Kasumi-1 (cell line): ENCODE measurements around the gene NCAPG.
"Not testable (repeated sequence)": the region's sequence is repeated elsewhere in the genome, so short reads cannot be mapped to it uniquely, and the experiment has no call there.

Experiments
- DNase-seq, 2 experiments: peaks; one replicate each; lab custom pipeline; 2025; lab: John Stamatoyannopoulos, UW

Gene NCAPG

GRCh38 chr4:17797808-17798207 lies 13.0 kb upstream of the NCAPG start:
- DNase-seq: no peak

- DNase-seq: no peak
Measured at GRCh38 chr4:17805580-17806155, 5.1 kb upstream of the NCAPG start.

- no peak for DNase-seq
Measured at GRCh38 chr4:17807446-17807845, 3.3 kb upstream of the NCAPG start.

- peak in 1 of 2 experiments; percentile 24 for DNase-seq
Measured at GRCh38 chr4:17809667-17810066, 1.1 kb upstream of the NCAPG start.

GRCh38 chr4:17811078-17811603 lies 362 bp downstream of the NCAPG start:
- peak in 1 of 2 experiments; percentile 34 for DNase-seq

- DNase-seq: no peak
Measured at GRCh38 chr4:17812125-17812524, 1.3 kb downstream of the NCAPG start.

- no peak for DNase-seq
Measured at GRCh38 chr4:17812801-17813200, 2.0 kb downstream of the NCAPG start.

GRCh38 chr4:17814140-17814539 lies 3.4 kb downstream of the NCAPG start:
- peak in 1 of 2 experiments; percentile 23 for DNase-seq

GRCh38 chr4:17816142-17816541 lies 5.4 kb downstream of the NCAPG start:
- no peak for DNase-seq

GRCh38 chr4:17817027-17817426 lies 6.2 kb downstream of the NCAPG start:
- peak; percentile 82 to 86 for DNase-seq

- DNase-seq: no peak
Measured at GRCh38 chr4:17823871-17824669, 13.3 kb downstream of the NCAPG start.

- no peak for DNase-seq
Measured at GRCh38 chr4:17846266-17846665, 35.5 kb downstream of the NCAPG start.

GRCh38 chr4:17850295-17850694 lies 39.5 kb downstream of the NCAPG start:
- DNase-seq: not testable (repeated sequence)

GRCh38 chr4:17851959-17852358 lies 41.2 kb downstream of the NCAPG start:
- DNase-seq: no peak

- DNase-seq: no peak
Measured at GRCh38 chr4:17854036-17854435, 43.3 kb downstream of the NCAPG start.

GRCh38 chr4:17859793-17860406 lies 49.1 kb downstream of the NCAPG start:
- DNase-seq: no peak

GRCh38 chr4:17861906-17862305 lies 51.1 kb downstream of the NCAPG start:
- not testable (repeated sequence) for DNase-seq

GRCh38 chr4:17865866-17866363 lies 55.1 kb downstream of the NCAPG start:
- DNase-seq: no peak

GRCh38 chr4:17866810-17867209 lies 56.0 kb downstream of the NCAPG start:
- DNase-seq: no peak

GRCh38 chr4:17867276-17867675 lies 56.5 kb downstream of the NCAPG start:
- no peak for DNase-seq

GRCh38 chr4:17869327-17869726 lies 58.5 kb downstream of the NCAPG start:
- no peak for DNase-seq

GRCh38 chr4:17875402-17876070 lies 64.8 kb downstream of the NCAPG start:
- no peak for DNase-seq
